CD4-positive, alpha-beta memory T cell (primary cell): Measurements from ENCODE around the gene RANGRF. TPM values are rescaled to one million over a fixed set of nuclear protein-coding genes. Genes with fewer than 3 reads are reported as not detected.
A peak's percentile ranks its signal among the peaks of the same experiment; 100 is the strongest.

Source experiments
- CTCF ChIA-PET: fragments of 350-600 bp; sonication (Branson Sonifier 250); formaldehyde crosslinking; loops from one replicate; lab custom pipeline; 2021; ENCODE audit warnings: inconsistent platforms; ENCODE audit not compliant: partially characterized antibody; lab: Charles Lee
- POLR2A ChIA-PET: fragments of 350-600 bp; sonication (Branson Sonifier 250); formaldehyde crosslinking; loops from one replicate; lab custom pipeline; 2021; ENCODE audit not compliant: partially characterized antibody; lab: Charles Lee
- DNase-seq, 5 donors: peaks; one replicate each; pipeline versions ENCODE4 v3.0.0 to v3.0.0-alpha.2; 2020 to 2022; ENCODE audit warnings: mixed read lengths in 1 of 5
- H3K27ac ChIP-seq: one replicate; pipeline ENCODE4 v1.7.0; 2013; ENCODE audit warnings: low read depth, low read length
- H3K27me3 ChIP-seq: 2 replicates; pipeline ENCODE4 v1.7.0; 2013; ENCODE audit warnings: mild to moderate bottlenecking, low read length, moderate library complexity; ENCODE audit not compliant: insufficient read depth
- H3K36me3 ChIP-seq: 2 replicates; pipeline ENCODE4 v1.7.0; 2013; ENCODE audit warnings: mild to moderate bottlenecking, low read length, moderate library complexity; ENCODE audit not compliant: insufficient read depth
- H3K4me1 ChIP-seq: 2 replicates; pipeline ENCODE4 v1.7.0; 2013; ENCODE audit warnings: mild to moderate bottlenecking, low read length, moderate library complexity; ENCODE audit not compliant: insufficient read depth
- H3K4me3 ChIP-seq, 2 donors: one replicate each; pipeline ENCODE4 v1.7.0; 2013; ENCODE audit warnings: low read length in 2 of 2, mild to moderate bottlenecking in 1 of 2
- H3K9me3 ChIP-seq, 2 donors: one replicate each; pipeline ENCODE4 v1.7.0; 2013; ENCODE audit warnings: low read length in 2 of 2, control low read depth in 1 of 2; ENCODE audit not compliant: control insufficient read depth in 1 of 2
- H3K27ac Mint-ChIP-seq, 7 donors: one replicate each; pipeline ENCODE4 v1.8.0; 2020 to 2021; ENCODE audit warnings: mixed read lengths in 7 of 7, mild to moderate bottlenecking in 6 of 7, inconsistent platforms in 3 of 7, moderate library complexity in 3 of 7
- H3K27me3 Mint-ChIP-seq, 2 donors: one replicate each; pipeline ENCODE4 v1.8.0; 2020 to 2021; ENCODE audit warnings: mixed read lengths in 2 of 2
- H3K36me3 Mint-ChIP-seq, 2 donors: one replicate each; pipeline ENCODE4 v1.8.0; 2020 to 2021; ENCODE audit warnings: mixed read lengths in 2 of 2, inconsistent platforms in 1 of 2, mild to moderate bottlenecking in 1 of 2
- H3K4me1 Mint-ChIP-seq, 4 donors: one replicate each; pipeline ENCODE4 v1.8.0; 2020 to 2021; ENCODE audit warnings: mixed read lengths in 4 of 4, mild to moderate bottlenecking in 1 of 4
- H3K4me3 Mint-ChIP-seq, 8 donors: one replicate each; pipeline ENCODE4 v1.8.0; 2020 to 2021; ENCODE audit warnings: mixed read lengths in 8 of 8, mild to moderate bottlenecking in 7 of 8, moderate library complexity in 6 of 8, inconsistent platforms in 3 of 8
- H3K9me3 Mint-ChIP-seq, 8 donors: one replicate each; pipeline ENCODE4 v1.8.0; 2020 to 2021; ENCODE audit warnings: mixed read lengths in 8 of 8, mild to moderate bottlenecking in 5 of 8, inconsistent platforms in 3 of 8, moderate library complexity in 1 of 8
- intact Hi-C: fragments of 100-400 bp; cut with micrococcal nuclease; formaldehyde crosslinking; loops from one replicate; pipeline ENCODE4 v1.15.1; 2023
- polyA plus RNA-seq, 2 donors: library from polyadenylated mRNA; unstranded; fragments of 300-500 nt; fragmentation: Illumina TruSeq; gene quantifications; one replicate each; pipeline ENCODE4 v1.2.3, GENCODE V29; 2021
- total RNA-seq, 2 experiments: library from RNA; stranded (reverse); gene quantifications; one replicate each; pipeline ENCODE4 v1.2.3, GENCODE V29; 2021

RANGRF gene
- total and polyA plus RNA-seq, 4 experiments from 2014 or later = 39.7 to 96.2 (median 60.1) TPM

DNA sequence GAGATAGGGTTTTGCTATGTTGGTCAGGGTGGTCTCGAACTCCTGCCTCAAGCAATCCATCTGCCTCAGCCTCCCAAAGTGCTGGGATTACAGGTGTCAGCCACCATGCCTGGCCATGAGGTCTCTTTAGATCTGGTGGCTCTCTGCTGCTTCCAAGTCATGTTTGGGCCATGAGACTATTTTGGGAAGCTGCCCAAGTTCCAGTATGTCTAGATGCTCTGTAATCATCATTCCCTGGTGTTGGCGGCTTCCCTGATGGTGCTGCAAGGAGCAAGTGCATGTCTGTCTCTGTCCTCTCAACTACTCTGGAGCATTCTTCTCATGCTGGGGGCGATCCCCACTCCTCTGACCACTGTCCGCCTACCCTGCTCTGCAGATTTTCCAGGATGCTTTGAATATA, 44.8 kb downstream of the RANGRF start:
- Histone ChIP-seq H3K27ac (no peak overlapping the region), H3K36me3 (no peaks in the 10 kb centered on the region), H3K9me3 (no peaks in the 10 kb centered on the region), H3K4me3 (no peak overlapping the region), H3K4me1 (no peaks in the 10 kb centered on the region), H3K27me3 (no peaks in the 10 kb centered on the region)
- Mint-ChIP-seq H3K9me3 (no peaks in the 10 kb centered on the region), H3K36me3 (no peaks in the 10 kb centered on the region), H3K27me3 (peaks cover 3 to 6% of the 10 kb centered on the region in 2 donors), H3K4me1 (peaks cover 0 to 6% (median 4%) of the 10 kb centered on the region in 4 donors), H3K4me3 (no peak overlapping the region), H3K27ac (no peak overlapping the region)
- no peak for DNase-seq
- POLR2A ChIA-PET = no interaction called here
- intact Hi-C loops = no loop called here
- CTCF ChIA-PET = no interaction called here

DNA sequence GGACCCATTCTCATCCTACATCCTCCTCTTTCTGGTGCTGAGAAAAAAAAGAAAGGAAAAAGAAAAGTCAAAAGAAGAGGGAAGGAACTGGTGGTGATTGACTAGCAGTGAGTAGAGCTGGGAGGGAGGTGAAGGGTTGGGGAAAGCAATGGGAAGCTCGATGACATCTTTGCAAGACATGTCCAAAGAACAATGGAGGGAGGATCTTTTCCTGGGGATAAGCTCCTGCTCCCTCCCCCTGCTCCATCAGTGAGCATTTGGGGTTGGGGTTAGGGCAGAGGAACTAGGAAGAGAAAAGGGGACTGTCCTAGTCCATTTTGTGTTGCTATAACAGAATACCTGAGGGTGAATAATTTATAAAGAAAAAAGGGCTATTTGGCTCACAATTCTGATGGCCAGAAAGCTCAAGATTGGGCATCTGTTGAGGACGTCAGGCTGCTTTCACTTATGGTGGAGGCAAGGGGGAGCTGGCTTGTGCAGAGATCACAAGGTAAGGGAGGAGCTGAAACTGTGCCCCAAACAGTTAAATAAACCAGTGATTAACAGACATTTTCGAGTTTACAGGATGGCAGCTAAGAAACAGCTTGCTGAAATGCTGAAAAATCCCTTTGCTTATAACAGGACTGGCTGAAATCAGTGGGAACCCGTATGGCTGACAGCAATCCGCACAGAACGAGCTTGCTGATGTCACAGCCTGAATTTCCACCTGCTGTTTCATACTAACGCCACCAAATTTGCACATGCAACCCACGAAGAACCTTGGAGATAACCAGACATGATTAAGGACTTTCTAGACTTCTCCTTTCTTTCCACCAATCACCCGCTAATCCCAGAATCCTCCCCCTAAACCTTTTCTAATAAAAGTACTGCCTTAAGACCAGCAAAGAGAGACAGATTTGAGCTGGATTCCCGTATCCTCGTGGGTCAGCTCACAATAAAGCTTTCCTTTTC, 49.6 kb downstream of the RANGRF start:
- ChIA-PET POLR2A (no interaction called here), CTCF (interaction anchor here (1.1 kb wide), 1 partner anchor 245 kb away, joined by 3 read pairs; no protein-coding TSS in a partner anchor)
- no peaks in the 10 kb centered on the region for H3K4me1 ChIP-seq
- H3K4me3 ChIP-seq = no peak overlapping the region
- Mint-ChIP-seq H3K4me3 (peak overlapping the region in 4 of 8 donors; percentile 27 to 53 (median 46)), H3K4me1 (peaks cover 0 to 8% (median 7%) of the 10 kb centered on the region in 4 donors), H3K27me3 (peaks cover 1 to 4% of the 10 kb centered on the region in 2 donors), H3K9me3 (no peaks in the 10 kb centered on the region), H3K27ac (peak overlapping the region in 3 of 7 donors; percentile 8 to 48 (median 48)), H3K36me3 (no peaks in the 10 kb centered on the region)
- no peaks in the 10 kb centered on the region for H3K27me3 ChIP-seq
- H3K36me3 ChIP-seq = no peaks in the 10 kb centered on the region
- H3K27ac ChIP-seq = no peak overlapping the region
- no peak for DNase-seq
- intact Hi-C loops = no loop called here
- H3K9me3 ChIP-seq = no peaks in the 10 kb centered on the region

DNA sequence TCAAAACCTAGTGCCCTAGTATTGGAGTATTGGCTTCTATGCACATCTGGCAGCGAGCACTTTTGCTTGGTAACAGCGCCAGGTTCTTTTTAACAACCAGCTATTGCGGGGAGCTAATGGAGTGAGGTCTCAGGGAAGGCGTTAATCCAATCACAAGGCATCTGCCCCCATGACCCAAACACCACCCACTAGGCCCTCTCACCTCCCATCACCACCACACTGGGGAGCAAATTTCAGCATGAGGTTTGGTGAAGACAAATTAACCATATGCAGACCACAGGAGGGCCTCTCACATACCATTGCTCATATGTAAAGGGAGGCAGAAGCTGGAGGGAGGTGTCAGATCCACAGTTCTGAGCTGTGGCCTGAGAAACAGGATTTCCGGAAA, 50.3 kb downstream of the RANGRF start:
- intact Hi-C loops = no loop called here
- H3K36me3 Mint-ChIP-seq = no peaks in the 10 kb centered on the region
- no peaks in the 10 kb centered on the region for H3K9me3 ChIP-seq
- no peak overlapping the region for H3K4me3 ChIP-seq
- DNase-seq = no peak
- CTCF ChIA-PET = interaction anchor here (1.1 kb wide), 1 partner anchor 245 kb away, joined by 3 read pairs; no protein-coding TSS in a partner anchor
- no peaks in the 10 kb centered on the region for H3K9me3 Mint-ChIP-seq
- no peak overlapping the region for H3K4me3 Mint-ChIP-seq
- POLR2A ChIA-PET = no interaction called here
- no peak overlapping the region for H3K27ac ChIP-seq
- H3K27ac Mint-ChIP-seq = peak overlapping the region in 1 of 7 donors; percentile 41
- H3K27me3 Mint-ChIP-seq = peaks cover 1 to 4% of the 10 kb centered on the region in 2 donors
- no peaks in the 10 kb centered on the region for H3K27me3 ChIP-seq
- H3K36me3 ChIP-seq = no peaks in the 10 kb centered on the region
- H3K4me1 ChIP-seq = no peaks in the 10 kb centered on the region
- peaks cover 0 to 8% (median 7%) of the 10 kb centered on the region in 4 donors for H3K4me1 Mint-ChIP-seq

DNA sequence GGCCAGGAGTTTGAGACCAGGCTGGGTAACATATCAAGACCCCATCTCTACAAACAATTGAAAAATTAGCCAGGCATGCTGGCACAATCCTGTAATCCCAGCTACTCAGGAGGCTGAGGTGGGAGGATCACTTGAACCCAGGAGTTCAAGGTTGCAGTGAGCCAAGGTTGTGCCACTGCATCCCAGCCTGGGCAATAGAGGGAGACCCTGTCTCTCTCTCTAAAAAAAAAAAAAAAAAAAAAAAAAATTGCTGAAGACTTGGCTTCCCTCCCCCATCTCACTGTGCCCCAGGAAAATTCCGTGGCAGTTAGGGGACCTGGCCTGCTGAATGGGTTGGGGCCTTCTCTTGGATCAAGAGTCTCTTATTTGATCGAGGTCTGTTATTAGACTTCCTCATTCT, 51.1 kb downstream of the RANGRF start, which contains the start of gene ODF4:
Gene ODF4, plus strand, starts transcription at position 301 of the 400 bp plus-strand sequence. CDS start 212 bp downstream, outside the sequence.
- Histone ChIP-seq H3K36me3 (no peaks in the 10 kb centered on the region), H3K4me3 (no peak within 1 kb of the TSS), H3K9me3 (no peaks in the 10 kb centered on the region), H3K4me1 (no peaks in the 10 kb centered on the region), H3K27ac (no peak within 1 kb of the TSS), H3K27me3 (no peaks in the 10 kb centered on the region)
- DNase-seq = no peak
- peaks cover 0 to 8% (median 7%) of the 10 kb centered on the region in 4 donors for H3K4me1 Mint-ChIP-seq
- H3K4me3 Mint-ChIP-seq = no peak within 1 kb of the TSS
- intact Hi-C loops = no loop called here
- ChIA-PET CTCF (no interaction called here), POLR2A (no interaction called here)
- no peaks in the 10 kb centered on the region for H3K36me3 Mint-ChIP-seq
- H3K27ac Mint-ChIP-seq = peak within 1 kb of the TSS in 2 of 7 donors; percentile 10 to 41
- peaks cover 1 to 4% of the 10 kb centered on the region in 2 donors for H3K27me3 Mint-ChIP-seq
- no peaks in the 10 kb centered on the region for H3K9me3 Mint-ChIP-seq

Other genes with a start within 250 kb of the RANGRF start
- gene ALOX15B, start 249.6 kb upstream of the RANGRF start, total RNA-seq = under 1 TPM in 1 of 2 experiments, not detected in 1; 0.15 TPM
- gene ALOX15B, start 249.6 kb upstream of the RANGRF start, polyA plus RNA-seq = not detected
- under 1 TPM in 1 of 2 experiments, not detected in 1; 0.44 TPM for gene ALOX12B, start 201.0 kb upstream of the RANGRF start, total RNA-seq
- gene ALOX12B, start 201.0 kb upstream of the RANGRF start, polyA plus RNA-seq = under 1 TPM in 1 of 2 donors, not detected in 1; 0.79 TPM
- gene ALOXE3, start 170.2 kb upstream of the RANGRF start, total RNA-seq = under 1 TPM; 0.32 to 0.33 TPM
- under 1 TPM in 1 of 2 donors, not detected in 1; 0.20 TPM for gene ALOXE3, start 170.2 kb upstream of the RANGRF start, polyA plus RNA-seq
- not detected for gene HES7, start 164.6 kb upstream of the RANGRF start, total RNA-seq
- gene HES7, start 164.6 kb upstream of the RANGRF start, polyA plus RNA-seq = not detected
- 10 to 100 TPM; 78.9 to 79.4 TPM for gene PER1, start 136.3 kb upstream of the RANGRF start, total RNA-seq
- 10 to 100 TPM in 1 of 2 donors, 1 to 10 TPM in 1; 3.7 to 18.6 TPM for gene PER1, start 136.3 kb upstream of the RANGRF start, polyA plus RNA-seq
- 100 to 1,000 TPM; 190 to 203 TPM for gene VAMP2, start 125.7 kb upstream of the RANGRF start, total RNA-seq
- 100 to 1,000 TPM in 1 of 2 donors, 10 to 100 TPM in 1; 41.6 to 106 TPM for gene VAMP2, start 125.7 kb upstream of the RANGRF start, polyA plus RNA-seq
- gene TMEM107, start 112.3 kb upstream of the RANGRF start, total RNA-seq = 10 to 100 TPM; 25.0 to 25.3 TPM
- 10 to 100 TPM; 42.4 to 43.7 TPM for gene TMEM107, start 112.3 kb upstream of the RANGRF start, polyA plus RNA-seq
- 10 to 100 TPM; 19.2 to 19.4 TPM for gene BORCS6, start 98.5 kb upstream of the RANGRF start, total RNA-seq
- 10 to 100 TPM; 13.3 to 21.9 TPM for gene BORCS6, start 98.5 kb upstream of the RANGRF start, polyA plus RNA-seq
- under 1 TPM; 0.67 to 0.83 TPM for gene AURKB, start 78.1 kb upstream of the RANGRF start, total RNA-seq
- under 1 TPM in 1 of 2 donors, not detected in 1; 0.36 TPM for gene AURKB, start 78.1 kb upstream of the RANGRF start, polyA plus RNA-seq
- 100 to 1,000 TPM; 310 to 317 TPM for gene CTC1, start 40.6 kb upstream of the RANGRF start, total RNA-seq
- gene CTC1, start 40.6 kb upstream of the RANGRF start, polyA plus RNA-seq = 10 to 100 TPM; 17.0 to 46.8 TPM
- gene PFAS, start 39.4 kb upstream of the RANGRF start, total RNA-seq = 10 to 100 TPM; 23.0 to 29.1 TPM
- 10 to 100 TPM in 1 of 2 donors, 1 to 10 TPM in 1; 8.9 to 14.8 TPM for gene PFAS, start 39.4 kb upstream of the RANGRF start, polyA plus RNA-seq
- 1 to 10 TPM; 7.3 to 8.4 TPM for gene SLC25A35, start 6.7 kb downstream of the RANGRF start, total RNA-seq
- gene SLC25A35, start 6.7 kb downstream of the RANGRF start, polyA plus RNA-seq = 1 to 10 TPM in 1 of 2 donors, under 1 TPM in 1; 0.86 to 1.1 TPM
- gene ARHGEF15, start 21.6 kb downstream of the RANGRF start, total RNA-seq = not detected
- gene ARHGEF15, start 21.6 kb downstream of the RANGRF start, polyA plus RNA-seq = not detected
- not detected for gene ODF4, start 51.2 kb downstream of the RANGRF start, total RNA-seq
- gene ODF4, start 51.2 kb downstream of the RANGRF start, polyA plus RNA-seq = not detected
- gene RPL26, start 94.5 kb downstream of the RANGRF start, total RNA-seq = 1,000 to 10,000 TPM; 2,761 to 2,878 TPM
- 1,000 to 10,000 TPM; 1,274 to 1,731 TPM for gene RPL26, start 94.5 kb downstream of the RANGRF start, polyA plus RNA-seq
- under 1 TPM; 0.15 to 0.17 TPM for gene RNF222, start 109.2 kb downstream of the RANGRF start, total RNA-seq
- under 1 TPM; 0.08 to 0.14 TPM for gene RNF222, start 109.2 kb downstream of the RANGRF start, polyA plus RNA-seq
- gene NDEL1, start 147.2 kb downstream of the RANGRF start, total RNA-seq = 100 to 1,000 TPM; 115 to 120 TPM
- gene NDEL1, start 147.2 kb downstream of the RANGRF start, polyA plus RNA-seq = 10 to 100 TPM; 52.9 to 66.5 TPM